ENCODE results near the gene CBLB.

GRCh38 chr3:105869861-105870755 is 1.3 kb upstream of the CBLB start:
- TF ChIP-seq RBM25 (IDR thresholded peaks at IDR 0.05; ENCODE audit: low read depth, low read length, severe bottlenecking) (no peak), FOXM1 (IDR thresholded peaks at IDR 0.05; ENCODE audit: low read depth) (no peak), FOXM1 (CRISPR knock-in tag; IDR thresholded peaks at IDR 0.05; ENCODE audit: low read depth) (no peak), CEBPG (CRISPR knock-in tag; IDR thresholded peaks at IDR 0.05) (no peak), CEBPG (tag; conservative IDR thresholded peaks at IDR 0.05 in 1 of 2, IDR thresholded peaks at IDR 0.05 in 1 of 2) (no peak)
- TF ChIP-seq, protein P1, sequence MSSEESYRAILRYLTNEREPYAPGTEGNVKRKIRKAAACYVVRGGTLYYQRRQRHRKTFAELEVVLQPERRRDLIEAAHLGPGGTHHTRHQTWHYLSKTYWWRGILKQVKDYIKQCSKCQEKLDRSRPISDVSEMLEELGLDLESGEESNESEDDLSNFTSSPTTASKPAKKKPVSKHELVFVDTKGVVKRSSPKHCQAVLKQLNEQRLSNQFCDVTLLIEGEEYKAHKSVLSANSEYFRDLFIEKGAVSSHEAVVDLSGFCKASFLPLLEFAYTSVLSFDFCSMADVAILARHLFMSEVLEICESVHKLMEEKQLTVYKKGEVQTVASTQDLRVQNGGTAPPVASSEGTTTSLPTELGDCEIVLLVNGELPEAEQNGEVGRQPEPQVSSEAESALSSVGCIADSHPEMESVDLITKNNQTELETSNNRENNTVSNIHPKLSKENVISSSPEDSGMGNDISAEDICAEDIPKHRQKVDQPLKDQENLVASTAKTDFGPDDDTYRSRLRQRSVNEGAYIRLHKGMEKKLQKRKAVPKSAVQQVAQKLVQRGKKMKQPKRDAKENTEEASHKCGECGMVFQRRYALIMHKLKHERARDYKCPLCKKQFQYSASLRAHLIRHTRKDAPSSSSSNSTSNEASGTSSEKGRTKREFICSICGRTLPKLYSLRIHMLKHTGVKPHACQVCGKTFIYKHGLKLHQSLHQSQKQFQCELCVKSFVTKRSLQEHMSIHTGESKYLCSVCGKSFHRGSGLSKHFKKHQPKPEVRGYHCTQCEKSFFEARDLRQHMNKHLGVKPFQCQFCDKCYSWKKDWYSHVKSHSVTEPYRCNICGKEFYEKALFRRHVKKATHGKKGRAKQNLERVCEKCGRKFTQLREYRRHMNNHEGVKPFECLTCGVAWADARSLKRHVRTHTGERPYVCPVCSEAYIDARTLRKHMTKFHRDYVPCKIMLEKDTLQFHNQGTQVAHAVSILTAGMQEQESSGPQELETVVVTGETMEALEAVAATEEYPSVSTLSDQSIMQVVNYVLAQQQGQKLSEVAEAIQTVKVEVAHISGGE (CRISPR knock-in tag; IDR thresholded peaks at IDR 0.05) = no peak

Measured in K562 (cell line).